GM19372 (cell line): ENCODE measurements around the gene RIT1.
A peak's percentile ranks its signal among the peaks of the same experiment; 100 is the strongest.

Experiments used
- ATAC-seq: cut with Tn5 transposase; IDR thresholded peaks from one replicate; pipeline ENCODE4 v1.9.1; 2021; ENCODE audit warnings: mild to moderate bottlenecking, low read depth, moderate library complexity; ENCODE audit not compliant: unreplicated experiment

The RIT1 gene

DNA sequence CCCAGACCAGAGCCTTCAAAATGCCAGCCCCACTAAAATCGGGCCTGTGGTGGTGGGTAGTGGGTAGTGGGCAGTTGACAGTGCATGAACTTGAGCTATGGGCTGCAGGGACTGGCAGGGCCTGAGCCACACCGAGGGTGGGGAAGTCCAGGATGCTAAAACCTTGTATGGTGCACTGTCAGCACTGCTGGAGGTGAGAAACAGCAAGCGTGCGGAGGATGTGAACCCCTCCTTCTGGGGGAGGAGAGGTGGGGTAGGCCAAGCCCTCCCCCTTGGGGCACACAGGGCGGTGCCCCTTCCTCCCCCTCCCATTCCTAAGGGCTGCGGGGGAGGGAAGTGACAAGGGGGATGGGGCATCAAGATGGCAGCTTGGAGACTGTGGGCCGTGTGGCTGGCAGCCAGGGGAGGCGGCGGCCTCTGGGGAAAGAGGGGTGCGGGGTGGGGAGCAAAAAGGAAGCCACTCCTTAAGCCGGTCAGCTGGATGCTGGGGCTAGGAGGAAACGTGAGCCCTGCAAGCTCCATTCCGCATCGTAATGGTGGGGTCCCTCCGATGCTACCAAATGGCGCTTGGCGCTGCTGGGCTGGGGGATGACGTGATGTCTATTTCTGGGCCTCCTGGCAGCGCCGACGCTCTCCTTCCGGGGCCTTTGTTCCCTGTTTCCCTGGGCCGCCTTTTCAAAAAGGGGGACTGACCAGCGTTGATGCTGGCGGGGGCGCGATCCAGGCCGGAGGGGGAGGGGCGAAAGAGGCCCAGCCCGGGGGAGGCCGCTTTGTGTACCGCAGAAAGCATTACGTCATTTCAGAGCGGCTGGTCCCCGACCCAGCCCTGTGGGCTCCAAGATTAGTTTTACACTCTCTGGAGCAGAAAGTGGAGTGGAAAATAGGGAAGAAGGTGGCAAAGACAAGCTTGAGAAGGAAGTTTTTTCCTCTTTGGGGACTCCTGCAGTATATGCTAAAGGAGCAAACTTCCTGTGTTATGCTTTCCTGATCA lies 51.0 kb downstream of the RIT1 start:
- no peak for ATAC-seq

DNA sequence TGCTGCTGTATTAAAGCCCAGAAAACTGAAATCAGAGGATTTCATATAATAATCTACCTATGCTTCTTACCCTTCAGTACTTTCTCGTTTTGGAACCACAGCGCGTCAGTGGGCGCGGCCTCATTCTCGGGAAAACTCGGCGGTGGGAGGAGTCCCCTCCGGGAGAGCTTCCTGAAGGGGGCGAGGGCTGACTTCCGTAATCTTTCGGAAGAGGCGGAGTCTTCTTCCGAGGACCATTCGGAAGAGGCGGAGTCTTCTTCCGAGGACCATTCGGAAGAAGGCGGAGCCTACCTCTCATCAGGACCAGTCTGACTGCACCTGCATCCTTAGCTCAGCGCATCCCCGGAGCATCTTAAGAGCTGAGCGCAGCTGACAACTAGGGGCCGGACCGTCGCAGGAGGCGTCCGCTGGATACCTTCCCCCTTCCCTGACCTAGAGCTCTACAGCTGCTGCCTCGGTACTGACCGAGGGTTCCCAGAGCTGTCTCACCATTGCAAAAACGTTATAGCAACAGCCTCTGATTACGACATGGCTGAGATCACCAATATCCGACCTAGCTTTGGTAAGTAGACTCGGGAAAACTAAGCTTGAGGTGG lies 51.8 kb downstream of the RIT1 start, which contains the start of gene SYT11:
Gene SYT11, plus strand, starts transcription at position 334 of the 596 bp plus-strand sequence. Its CDS starts 195 bp downstream, at position 529.
- peak; percentile 67 for ATAC-seq

DNA sequence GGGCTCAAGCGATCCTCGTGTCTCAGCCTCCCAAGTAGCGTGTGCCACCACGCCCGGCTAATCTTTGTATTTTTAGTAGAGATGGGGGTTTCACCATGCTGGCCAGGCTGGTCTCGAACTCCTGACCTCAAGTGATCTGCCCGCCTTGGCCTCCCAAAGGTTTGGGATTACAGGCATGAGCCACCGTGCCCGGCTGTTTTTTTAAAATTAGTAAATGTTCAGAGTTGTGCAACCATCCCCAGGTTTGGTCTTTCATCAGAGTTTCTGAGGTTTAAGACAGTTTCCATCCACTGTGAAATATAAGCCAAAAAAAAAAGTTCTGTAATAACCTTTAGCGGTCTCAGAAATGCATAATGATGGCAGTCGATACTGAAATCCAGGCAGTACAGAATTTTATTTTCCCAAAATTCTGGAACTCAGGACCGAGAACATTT lies 52.3 kb downstream of the RIT1 start:
- peak; percentile 13 for ATAC-seq

DNA sequence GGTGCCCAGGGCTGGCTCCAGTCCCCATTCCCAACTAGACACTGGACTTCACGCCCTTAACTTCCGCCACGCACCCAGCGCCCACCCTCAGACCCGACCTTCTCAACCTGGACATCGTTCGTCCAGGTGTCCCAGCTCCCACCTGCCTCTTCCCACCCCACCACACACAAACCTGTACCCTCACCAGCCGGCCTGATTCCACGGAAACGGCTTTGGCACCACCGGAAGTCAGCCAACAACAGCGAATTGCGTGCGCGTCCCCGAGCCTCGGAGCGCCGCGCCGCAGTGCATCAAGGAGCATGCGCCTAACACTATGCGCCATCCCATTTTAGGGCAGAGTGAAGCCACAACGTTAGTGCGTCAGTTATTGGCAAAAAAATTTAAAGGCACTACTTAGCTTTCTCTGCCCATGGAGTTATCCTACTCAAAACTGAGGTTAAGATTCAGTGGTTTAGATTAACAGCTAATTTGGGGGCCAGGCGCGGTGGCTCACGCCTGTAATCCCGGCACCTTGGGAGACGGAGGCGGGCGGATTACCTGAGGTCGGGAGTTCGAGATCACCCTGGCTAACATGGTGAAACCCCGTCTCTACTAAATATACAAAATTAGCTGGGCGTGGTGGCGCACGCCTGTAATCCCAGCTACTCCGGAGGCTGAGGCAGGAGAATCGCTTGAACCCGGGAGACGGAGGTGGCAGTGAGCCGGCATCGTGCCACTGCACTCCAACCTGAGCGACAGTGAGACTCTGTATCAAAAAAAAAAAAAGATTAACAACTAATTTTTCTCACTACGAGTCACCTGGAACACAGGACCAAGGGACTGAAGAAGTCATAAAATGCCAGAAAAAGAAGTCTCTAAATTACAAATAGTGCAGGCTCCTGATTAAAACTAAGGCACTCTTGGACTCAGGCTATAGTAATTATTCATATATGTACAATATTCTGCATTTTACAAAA lies 53.9 kb downstream of the RIT1 start, which contains the start of gene GON4L:
Gene GON4L, minus strand, starts transcription at position 240 of the 956 bp plus-strand sequence. CDS start 3,434 bp downstream, outside the sequence.
- ATAC-seq: peak; percentile 45

DNA sequence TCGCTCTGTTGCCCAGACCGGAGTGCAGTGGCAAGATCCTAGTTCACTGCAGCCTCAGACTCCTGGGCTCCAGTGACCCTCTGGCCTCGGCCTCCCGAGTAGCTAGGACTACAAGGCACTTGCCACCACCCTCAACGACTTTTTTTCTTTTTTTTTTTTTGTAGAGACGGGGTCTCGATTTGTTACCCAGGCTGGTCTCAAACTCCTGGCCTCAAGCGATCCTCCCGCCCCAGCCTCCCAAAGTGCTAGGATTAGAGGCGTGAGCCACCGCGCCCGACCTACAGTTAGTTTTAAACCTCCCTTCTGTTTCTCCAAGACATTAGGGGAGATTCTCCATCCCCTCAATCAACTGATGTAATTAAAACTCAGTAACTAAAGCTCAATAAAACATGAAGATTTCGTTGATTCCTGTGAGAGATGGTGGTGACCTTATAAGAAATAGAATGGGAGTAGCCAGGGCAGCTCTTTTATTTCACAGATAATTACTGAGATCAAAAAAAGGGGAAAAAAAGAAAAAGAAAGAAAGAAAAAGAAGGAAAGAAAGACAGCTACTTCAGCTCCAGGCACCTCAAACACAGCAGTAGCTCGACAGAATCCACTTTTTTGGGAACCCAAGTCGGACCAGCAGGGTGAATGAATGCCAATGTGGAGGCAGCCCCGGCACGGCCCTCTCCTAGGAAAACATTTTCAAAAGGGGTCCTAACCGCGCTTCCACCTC lies 54.7 kb downstream of the RIT1 start:
- no peak for ATAC-seq

DNA sequence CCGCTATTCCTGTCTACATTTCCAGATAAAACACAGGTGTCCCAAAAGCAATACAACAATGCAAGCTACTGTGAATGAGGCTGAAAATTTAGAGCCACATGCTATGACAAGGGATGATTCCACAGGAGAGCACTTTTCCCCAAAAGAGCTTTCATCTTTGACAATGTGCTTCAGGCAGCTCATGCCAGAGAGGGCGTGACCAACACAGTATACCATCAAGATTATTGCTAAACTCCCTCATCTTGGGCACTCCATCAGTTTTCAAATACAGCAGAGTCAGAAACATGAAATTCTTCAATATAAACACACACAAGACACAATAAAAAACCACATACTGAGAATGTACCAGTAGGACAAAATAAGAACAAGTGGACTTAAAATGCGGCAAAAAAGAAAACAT lies 60.8 kb downstream of the RIT1 start:
- ATAC-seq: no peak

DNA sequence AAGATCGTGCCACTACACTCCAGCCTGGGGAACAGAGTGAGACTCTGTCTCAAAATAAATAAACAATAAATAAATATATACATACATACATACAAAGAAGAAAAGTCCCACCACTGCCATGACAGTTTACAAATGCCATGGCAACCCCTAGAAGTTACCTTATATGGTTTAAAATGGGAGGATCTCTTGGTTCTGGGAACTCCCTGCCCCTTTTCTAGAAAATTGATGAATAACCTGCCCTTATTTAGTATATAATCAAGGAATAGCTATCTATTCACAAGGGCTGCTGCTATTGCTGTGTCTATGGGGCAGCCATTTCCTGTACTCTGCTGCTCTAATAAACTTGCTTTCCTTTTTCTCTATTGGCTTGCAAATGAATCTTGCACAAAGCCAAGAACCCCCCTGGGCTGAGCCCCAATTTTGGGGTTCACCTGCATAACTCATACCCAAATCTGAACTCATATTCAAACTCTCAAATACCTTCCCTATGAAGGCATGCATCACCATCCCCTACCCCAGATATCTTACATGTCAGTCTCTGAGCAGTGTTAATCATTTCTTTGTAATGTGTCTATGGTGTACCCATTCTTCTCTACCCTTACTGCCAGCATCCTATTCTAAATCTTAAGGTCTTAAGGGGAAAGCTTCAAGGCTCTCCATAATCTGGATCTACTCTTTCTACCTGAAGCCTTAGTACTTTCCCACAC lies 63.2 kb downstream of the RIT1 start:
- ATAC-seq: no peak
